ENCODE measurements around the gene PCDHGB1.
"Not testable (repeated sequence)": the region's sequence is repeated elsewhere in the genome, so short reads cannot be mapped to it uniquely, and the experiment has no call there.

PCDHGB1 gene

DNA sequence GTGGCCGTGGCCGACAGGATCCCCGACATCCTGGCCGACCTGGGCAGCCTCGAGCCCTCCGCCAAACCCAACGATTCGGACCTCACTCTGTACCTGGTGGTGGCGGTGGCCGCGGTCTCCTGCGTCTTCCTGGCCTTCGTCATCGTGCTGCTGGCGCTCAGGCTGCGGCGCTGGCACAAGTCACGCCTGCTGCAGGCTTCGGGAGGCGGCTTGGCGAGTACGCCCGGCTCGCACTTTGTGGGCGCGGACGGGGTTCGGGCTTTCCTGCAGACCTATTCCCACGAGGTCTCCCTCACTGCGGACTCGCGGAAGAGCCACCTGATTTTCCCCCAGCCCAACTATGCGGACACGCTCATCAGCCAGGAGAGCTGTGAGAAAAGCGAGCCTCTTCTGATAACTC, 3.9 kb upstream of the PCDHGB1 start:
- not testable (repeated sequence) for DNase-seq (ENCODE audit: low read depth)

DNA sequence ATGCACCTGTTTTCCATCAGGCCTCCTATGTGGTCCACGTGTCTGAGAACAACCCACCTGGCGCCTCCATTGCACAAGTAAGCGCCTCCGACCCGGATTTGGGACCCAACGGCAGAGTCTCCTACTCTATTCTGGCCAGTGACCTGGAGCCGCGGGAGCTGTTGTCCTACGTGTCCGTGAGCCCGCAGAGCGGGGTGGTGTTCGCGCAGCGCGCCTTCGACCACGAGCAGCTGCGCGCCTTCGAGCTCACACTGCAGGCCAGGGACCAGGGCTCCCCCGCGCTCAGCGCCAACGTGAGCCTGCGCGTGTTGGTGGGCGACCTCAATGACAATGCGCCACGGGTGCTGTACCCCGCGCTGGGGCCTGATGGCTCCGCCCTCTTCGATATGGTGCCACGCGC, 1.7 kb downstream of the PCDHGB1 start:
- no peak for DNase-seq (ENCODE audit: low read depth)

DNA sequence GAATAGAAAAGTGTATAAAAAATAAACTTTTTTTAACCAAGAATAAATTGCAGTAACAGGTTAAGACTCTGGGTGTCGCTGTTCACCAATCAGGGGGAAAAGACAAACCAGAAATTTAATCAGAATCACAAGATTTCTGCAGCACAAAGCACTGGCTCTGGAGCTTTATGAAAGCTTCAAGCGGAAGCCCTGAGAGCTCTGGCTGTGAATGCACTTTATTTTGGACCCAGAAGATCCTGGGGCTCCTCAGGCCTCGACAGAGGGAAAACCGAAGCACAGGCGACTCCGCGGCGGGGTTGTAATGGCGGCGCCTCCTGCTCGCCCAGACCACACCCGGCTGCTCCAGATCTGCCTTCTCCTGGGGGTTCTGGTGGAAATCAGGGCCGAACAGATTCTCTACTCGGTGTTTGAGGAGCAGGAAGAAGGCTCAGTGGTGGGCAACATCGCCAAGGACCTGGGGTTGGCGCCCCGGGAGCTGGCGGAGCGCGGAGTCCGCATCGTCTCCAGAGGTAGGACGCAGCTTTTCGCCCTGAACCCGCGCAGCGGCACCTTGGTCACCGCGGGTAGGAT, 5.1 kb downstream of the PCDHGB1 start, which contains the start of gene PCDHGA4:
Gene PCDHGA4, plus strand, starts transcription at position 122 of the 570 bp plus-strand sequence. Its CDS starts 87 bp downstream, at position 209.
- DNase-seq (ENCODE audit: low read depth) = no peak

DNA sequence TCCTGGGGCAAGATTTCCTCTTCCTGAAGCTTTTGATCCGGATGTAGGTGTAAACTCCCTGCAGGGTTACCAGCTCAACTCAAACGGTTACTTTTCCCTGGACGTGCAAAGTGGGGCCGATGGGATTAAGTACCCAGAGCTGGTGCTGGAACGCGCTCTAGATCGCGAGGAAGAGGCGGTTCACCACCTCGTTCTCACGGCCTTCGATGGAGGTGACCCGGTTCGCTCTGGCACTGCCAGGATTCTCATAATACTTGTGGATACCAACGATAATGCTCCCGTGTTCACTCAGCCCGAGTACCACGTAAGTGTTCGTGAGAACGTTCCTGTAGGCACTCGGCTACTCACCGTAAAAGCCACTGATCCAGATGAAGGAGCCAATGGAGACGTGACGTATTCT, 5.7 kb downstream of the PCDHGB1 start:
- DNase-seq (ENCODE audit: low read depth) = no peak

DNA sequence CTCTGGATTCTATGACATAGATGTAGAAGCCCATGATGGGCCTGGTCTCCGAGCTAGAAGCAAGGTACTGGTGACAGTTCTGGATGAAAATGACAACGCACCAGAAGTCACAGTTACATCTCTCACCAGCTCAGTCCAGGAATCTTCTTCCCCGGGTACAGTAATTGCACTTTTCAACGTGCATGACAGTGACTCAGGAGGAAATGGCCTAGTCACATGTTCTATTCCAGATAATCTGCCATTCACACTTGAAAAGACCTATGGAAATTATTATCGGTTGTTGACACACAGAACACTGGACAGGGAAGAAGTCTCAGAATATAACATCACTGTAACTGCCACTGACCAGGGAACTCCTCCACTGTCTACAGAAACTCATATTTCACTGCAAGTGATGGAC, 6.2 kb downstream of the PCDHGB1 start:
- DNase-seq (ENCODE audit: low read depth) = no peak

DNA sequence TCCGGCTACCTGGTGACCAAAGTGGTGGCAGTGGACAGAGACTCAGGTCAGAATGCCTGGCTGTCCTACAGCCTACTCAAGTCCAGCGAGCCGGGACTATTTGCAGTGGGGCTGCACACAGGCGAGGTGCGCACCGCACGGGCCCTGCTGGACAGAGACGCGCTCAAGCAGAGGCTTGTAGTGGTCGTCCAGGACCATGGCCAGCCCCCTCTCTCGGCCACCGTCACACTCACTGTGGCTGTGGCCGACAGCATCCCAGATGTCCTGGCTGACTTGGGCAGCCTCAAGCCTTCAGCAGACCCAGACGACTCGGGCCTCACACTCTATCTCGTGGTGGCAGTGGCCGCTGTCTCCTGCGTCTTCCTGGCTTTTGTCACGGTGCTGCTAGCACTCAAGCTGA, 7.1 kb downstream of the PCDHGB1 start:
- DNase-seq (ENCODE audit: low read depth) = no peak

DNA sequence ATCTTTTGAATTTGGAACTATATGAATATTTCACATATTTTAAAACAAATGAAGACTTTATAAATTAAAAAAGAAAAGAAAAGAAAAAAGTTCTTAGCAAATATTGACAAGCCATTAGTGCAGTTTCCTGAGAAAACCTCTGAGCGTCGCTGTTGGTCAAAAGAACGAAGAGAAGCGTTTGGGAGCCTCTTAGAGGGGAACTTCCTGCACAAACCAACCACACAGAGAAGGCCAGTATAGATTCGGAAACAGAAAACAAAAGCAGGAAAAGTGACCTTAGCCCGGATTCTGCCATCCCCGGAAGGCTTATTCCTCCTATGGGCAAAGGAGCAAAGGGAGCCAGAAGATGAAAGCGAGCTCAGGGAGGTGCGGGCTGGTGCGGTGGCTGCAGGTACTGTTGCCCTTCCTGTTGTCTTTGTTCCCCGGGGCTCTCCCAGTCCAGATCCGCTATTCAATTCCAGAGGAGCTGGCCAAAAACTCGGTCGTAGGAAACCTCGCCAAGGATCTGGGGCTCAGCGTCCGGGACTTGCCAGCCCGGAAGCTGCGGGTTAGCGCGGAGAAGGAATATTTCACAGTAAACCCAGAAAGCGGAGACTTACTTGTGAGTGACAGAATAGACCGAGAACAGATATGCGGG, 10.0 kb downstream of the PCDHGB1 start, which contains the start of gene PCDHGB2:
Gene PCDHGB2, plus strand, starts transcription at position 205 of the 637 bp plus-strand sequence. Its CDS starts 142 bp downstream, at position 347.
- no peak for DNase-seq (ENCODE audit: low read depth)

DNA sequence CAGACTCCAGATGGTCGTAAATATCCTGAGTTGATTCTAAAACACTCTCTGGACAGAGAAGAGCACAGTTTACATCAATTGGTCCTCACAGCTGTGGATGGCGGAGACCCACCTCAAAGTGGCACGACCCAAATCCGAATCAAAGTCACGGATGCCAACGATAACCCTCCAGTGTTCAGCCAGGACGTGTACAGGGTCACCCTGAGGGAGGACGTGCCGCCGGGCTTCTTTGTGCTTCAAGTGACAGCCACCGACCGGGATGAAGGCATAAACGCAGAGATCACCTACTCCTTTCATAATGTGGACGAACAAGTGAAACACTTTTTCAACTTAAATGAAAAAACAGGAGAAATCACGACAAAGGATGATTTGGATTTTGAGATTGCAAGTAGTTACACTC, 10.8 kb downstream of the PCDHGB1 start:
- no peak for DNase-seq (ENCODE audit: low read depth)

DNA sequence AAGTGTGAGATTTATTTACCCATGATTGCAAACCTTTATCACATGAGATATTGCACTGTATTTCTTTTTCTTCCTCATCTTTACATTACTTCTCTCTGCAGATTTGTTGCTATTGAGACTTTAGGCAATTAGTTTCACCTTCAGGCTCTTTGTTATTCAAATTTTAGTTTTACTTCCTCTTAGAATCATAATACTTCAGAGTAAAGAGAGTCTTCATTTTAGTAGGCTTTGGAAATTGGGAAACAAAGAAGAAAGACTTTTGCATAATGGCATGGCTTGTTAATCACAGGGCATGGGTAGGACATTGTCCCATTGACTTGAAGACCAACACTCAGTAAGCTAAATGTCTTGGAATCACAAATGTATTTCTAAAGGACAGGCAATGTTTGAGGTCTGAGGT, 12.8 kb downstream of the PCDHGB1 start:
- DNase-seq (ENCODE audit: low read depth) = no peak

DNA sequence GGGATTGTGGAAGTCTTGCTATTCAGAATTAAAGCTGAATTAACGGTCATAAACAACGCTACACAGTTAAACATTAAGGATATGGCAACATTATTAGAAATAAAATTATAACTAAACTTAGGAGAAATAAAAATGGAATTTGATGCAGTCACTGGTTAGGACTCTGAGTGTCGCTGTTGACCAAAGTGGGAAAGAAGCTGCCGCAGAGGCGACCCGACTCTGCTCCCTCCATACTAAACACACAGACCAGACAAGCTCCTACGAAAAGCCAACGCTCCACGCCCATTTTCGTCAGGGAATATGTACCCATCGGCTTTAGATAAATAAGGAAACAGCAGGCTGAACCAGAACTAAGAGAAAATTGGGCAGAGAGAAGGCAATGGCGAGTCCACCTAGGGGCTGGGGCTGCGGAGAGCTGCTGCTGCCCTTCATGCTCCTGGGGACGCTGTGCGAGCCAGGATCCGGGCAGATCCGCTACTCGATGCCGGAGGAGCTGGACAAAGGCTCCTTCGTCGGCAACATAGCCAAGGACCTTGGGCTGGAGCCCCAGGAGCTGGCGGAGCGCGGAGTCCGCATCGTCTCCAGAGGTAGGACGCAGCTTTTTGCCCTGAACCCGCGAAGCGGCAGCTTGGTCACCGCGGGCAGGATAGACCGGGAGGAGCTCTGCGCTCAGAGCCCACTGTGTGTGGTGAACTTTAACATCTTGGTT, 14.2 kb downstream of the PCDHGB1 start, which contains the start of gene PCDHGA5:
Gene PCDHGA5, plus strand, starts transcription at position 211 of the 709 bp plus-strand sequence. Its CDS starts 169 bp downstream, at position 380.
- DNase-seq (ENCODE audit: low read depth) = no peak

DNA sequence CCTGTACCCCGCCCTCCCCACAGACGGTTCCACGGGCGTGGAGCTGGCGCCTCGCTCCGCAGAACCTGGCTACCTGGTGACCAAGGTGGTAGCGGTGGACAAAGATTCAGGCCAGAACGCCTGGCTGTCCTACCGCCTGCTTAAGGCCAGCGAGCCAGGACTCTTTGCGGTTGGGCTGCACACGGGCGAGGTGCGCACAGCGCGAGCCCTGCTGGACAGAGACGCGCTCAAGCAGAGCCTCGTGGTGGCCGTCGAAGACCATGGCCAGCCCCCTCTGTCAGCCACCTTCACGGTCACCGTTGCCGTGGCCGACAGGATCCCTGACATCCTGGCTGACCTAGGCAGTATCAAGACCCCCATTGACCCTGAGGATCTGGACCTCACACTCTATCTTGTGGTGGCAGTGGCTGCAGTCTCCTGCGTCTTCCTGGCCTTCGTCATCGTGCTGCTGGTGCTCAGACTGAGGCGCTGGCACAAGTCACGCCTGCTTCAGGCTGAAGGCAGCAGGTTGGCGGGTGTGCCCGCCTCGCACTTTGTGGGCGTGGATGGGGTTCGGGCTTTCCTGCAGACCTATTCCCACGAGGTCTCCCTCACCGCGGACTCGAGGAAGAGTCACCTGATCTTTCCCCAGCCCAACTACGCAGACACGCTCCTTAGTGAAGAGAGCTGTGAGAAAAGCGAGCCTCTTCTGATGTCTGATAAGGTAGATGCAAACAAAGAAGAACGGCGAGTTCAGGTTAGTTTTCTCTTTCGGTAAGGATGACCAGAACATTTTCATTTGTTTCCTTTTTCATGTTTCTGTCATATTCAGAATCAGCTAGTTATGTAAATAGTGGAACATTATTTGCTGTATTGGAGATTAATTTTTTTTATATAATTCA, 16.4 kb downstream of the PCDHGB1 start:
- no peak for DNase-seq (ENCODE audit: low read depth)

DNA sequence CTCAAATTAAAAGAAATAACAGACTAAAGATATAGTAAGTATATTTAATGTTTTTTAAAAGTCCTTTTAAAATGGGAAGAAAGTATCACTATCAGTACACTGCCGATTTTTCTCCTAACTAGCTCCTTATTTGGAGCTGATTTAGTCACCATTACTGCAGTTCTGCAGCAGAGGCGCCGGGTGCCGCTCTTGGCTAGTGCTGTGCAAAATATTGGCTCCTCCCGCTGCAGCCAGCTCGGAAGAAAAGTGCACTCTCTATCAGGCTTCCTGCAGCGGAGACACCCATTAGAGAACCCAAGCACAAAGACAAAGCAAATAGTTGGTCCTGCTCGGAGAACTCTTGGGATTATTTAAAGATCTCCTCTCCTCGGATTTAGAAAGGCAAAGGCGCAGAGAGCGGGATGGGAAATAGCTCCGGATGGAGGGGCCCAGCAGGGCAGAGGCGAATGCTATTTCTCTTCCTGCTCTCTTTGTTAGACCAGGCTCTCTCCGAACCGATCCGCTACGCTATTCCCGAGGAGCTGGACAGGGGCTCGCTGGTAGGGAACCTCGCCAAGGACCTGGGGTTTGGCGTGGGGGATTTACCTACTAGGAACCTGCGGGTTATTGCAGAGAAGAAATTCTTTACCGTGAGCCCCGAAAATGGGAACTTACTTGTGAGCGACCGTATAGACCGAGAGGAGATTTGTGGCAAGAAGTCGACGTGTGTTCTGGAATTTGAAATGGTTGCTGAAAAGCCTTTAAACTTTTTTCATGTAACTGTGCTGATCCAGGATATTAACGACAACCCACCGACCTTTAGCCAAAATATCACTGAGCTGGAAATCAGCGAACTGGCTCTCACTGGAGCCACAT, 20.3 kb downstream of the PCDHGB1 start, which contains the start of gene PCDHGB3:
Gene PCDHGB3, plus strand, starts transcription at position 249 of the 855 bp plus-strand sequence. Its CDS starts 153 bp downstream, at position 402.
- DNase-seq (ENCODE audit: low read depth) = no peak

DNA sequence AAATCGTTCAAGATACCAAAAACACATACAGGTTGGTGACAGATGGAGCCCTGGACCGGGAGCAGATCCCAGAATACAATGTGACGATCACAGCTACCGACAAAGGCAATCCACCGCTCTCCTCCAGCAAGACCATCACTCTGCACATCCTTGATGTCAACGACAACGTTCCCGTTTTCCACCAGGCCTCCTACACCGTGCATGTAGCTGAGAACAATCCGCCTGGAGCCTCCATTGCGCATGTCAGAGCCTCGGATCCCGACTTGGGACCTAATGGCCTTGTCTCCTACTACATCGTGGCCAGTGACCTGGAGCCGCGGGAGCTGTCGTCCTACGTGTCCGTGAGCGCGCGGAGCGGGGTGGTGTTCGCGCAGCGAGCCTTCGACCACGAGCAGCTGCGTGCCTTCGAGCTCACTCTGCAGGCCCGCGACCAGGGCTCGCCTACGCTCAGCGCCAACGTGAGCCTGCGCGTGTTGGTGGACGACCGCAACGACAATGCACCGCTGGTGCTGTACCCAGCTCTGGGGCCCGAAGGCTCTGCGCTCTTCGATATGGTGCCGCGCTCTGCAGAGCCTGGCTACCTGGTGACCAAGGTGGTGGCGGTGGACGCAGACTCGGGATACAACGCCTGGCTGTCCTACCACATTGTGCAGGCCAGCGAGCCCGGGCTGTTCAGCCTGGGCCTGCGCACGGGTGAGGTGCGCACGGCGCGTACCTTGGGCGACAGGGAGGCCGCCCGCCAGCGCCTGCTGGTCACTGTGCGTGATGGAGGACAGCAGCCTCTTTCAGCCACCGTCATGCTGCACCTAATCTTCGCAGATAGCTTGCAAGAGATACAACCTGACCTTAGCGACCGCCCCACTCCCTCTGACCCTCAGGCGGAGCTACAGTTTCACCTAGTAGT, 21.9 kb downstream of the PCDHGB1 start:
- no peak for DNase-seq (ENCODE audit: low read depth)

DNA sequence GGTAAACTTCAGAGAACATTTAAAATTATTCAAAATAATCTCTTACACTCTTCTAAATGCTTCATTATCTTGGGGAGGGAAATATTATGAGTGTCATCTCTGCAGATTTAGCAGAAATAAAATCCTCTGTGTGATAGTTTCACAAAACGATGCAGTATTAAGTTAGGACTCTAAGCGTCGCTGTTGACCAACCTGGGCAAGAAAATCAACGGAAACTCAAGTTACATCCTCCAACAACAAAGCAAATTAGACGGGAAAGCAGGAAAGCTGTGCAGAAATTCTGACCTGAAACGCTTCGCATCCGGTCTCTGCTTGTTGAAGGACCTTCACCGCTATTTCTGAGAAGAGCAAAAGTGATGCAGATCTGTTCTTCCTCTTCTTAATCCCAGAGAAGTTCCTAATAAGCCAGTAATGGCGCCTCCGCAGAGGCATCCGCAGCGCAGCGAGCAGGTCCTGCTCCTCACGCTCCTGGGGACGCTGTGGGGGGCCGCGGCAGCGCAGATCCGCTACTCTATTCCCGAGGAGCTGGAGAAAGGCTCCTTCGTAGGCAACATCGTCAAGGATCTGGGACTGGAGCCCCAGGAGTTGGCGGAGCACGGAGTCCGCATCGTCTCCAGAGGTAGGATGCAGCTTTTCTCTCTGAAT, 23.9 kb downstream of the PCDHGB1 start, which contains the start of gene PCDHGA6:
Gene PCDHGA6, plus strand, starts transcription at position 219 of the 645 bp plus-strand sequence. Its CDS starts 193 bp downstream, at position 412.
- DNase-seq (ENCODE audit: low read depth) = no peak

DNA sequence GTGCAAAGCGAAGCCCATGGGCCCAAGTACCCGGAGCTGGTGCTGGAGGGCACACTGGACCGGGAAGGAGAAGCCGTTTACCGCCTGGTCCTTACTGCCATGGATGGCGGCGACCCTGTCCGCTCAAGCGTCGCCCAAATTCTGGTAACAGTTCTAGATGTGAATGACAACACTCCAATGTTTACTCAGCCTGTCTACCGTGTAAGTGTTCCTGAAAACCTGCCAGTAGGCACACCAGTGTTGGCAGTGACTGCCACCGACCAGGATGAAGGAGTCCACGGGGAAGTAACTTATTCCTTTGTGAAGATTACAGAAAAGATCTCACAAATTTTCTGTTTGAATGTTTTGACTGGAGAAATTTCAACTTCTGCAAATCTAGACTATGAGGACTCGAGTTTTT, 24.7 kb downstream of the PCDHGB1 start:
- DNase-seq (ENCODE audit: low read depth) = no peak

DNA sequence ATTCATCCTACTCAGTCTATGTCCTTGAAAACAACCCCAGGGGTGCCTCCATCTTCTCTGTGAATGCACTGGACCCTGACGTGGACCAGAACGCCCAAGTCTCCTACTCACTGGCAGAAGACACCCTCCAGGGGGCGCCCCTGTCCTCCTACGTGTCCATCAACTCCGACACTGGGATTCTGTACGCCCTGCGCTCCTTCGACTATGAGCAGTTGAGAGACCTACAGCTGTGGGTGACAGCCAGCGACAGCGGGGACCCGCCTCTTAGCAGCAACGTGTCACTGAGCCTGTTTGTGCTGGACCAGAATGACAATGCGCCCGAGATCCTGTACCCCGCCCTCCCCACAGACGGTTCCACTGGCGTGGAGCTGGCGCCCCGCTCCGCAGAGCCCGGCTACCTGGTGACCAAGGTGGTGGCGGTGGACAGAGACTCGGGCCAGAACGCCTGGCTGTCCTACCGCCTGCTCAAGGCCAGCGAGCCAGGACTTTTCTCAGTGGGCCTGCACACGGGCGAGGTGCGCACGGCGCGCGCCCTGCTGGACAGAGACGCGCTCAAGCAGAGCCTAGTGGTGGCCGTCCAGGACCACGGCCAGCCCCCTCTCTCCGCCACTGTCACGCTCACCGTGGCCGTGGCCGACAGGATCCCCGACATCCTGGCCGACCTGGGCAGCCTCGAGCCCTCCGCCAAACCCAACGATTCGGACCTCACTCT, 25.7 kb downstream of the PCDHGB1 start:
- not testable (repeated sequence) for DNase-seq (ENCODE audit: low read depth)

DNA sequence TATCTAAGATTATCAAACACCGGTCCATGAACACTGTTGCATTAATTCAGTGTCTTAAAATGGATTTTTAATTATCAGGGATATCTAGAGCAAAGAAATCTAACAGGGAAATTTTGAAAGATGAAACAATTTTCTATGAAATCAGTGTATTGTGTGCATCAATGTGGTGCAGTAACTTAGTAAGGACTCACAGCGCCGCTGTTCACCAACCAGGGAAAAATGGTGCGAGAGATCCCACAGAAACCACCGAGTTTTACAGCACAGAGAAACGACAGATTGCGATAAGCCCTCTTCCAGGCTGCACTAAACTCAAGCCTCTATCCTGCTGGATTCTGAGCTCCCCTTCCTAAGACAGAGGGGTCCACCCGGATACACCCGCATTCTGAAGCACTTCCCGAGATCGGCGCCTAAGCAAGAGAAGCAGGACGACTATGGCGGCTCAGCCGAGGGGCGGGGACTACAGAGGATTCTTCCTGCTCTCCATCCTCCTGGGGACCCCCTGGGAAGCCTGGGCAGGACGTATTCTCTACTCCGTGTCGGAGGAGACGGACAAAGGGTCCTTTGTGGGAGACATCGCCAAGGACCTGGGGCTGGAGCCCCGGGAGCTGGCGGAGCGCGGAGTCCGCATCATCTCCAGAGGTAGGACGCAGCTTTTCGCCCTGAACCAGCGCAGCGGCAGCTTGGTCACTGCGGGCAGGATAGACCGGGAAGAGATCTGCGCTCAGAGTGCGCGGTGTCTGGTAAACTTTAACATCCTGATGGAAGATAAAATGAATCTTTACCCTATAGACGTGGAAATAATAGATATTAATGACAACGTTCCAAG, 32.8 kb downstream of the PCDHGB1 start, which contains the start of gene PCDHGA7:
Gene PCDHGA7, plus strand, starts transcription at position 274 of the 826 bp plus-strand sequence. Its CDS starts 158 bp downstream, at position 432.
- DNase-seq (ENCODE audit: low read depth) = peak; percentile 14

Measured in fibroblast of the conjunctiva (primary cell).